BLaER1 (cell line): ENCODE data around the gene XPNPEP2.

Experiments used
- H3K27ac ChIP-seq: shearing (Covaris generic); formaldehyde crosslinking; 2 replicates; pipeline ENCODE4 v1.8.1; 2022
- H3K27me3 ChIP-seq: shearing (Covaris generic); formaldehyde crosslinking; 2 replicates; pipeline ENCODE4 v1.8.1; 2022
- H3K36me3 ChIP-seq: shearing (Covaris generic); formaldehyde crosslinking; 2 replicates; pipeline ENCODE4 v1.8.1; 2022
- H3K4me1 ChIP-seq: shearing (Covaris generic); formaldehyde crosslinking; 2 replicates; pipeline ENCODE4 v1.8.1; 2022
- H3K4me2 ChIP-seq: shearing (Covaris generic); formaldehyde crosslinking; 2 replicates; pipeline ENCODE4 v1.8.1; 2022
- H3K4me3 ChIP-seq: shearing (Covaris generic); formaldehyde crosslinking; 2 replicates; pipeline ENCODE4 v1.8.1; 2022
- H3K9ac ChIP-seq: shearing (Covaris generic); formaldehyde crosslinking; 2 replicates; pipeline ENCODE4 v1.8.1; 2022
- H3K9me3 ChIP-seq: shearing (Covaris generic); formaldehyde crosslinking; 2 replicates; pipeline ENCODE4 v1.8.1; 2022
- H4K20me1 ChIP-seq: shearing (Covaris generic); formaldehyde crosslinking; 2 replicates; pipeline ENCODE4 v1.8.1; 2022
- Cebpa-rat ChIP-seq: shearing (Covaris generic); IDR thresholded peaks from 2 replicates; pipeline ENCODE4 v1.8.1; 2022

Gene XPNPEP2

GRCh38 chrX:129791336-129791735 is 52.6 kb downstream of the XPNPEP2 start:
- peaks cover 22% of the 10 kb centered on the region for H3K4me1 ChIP-seq
- peaks cover 52% of the 10 kb centered on the region for H3K27me3 ChIP-seq
- H3K9me3 ChIP-seq = no peaks in the 10 kb centered on the region
- H3K36me3 ChIP-seq = peaks cover 88% of the 10 kb centered on the region
- no peak for TF ChIP-seq Cebpa-rat
- H3K4me2 ChIP-seq = no peak overlapping the region
- H3K4me3 ChIP-seq = no peak overlapping the region
- no peak overlapping the region for H3K27ac ChIP-seq
- peaks cover 81% of the 10 kb centered on the region for H4K20me1 ChIP-seq
- H3K9ac ChIP-seq = no peak overlapping the region

- Histone ChIP-seq H3K27ac (no peak overlapping the region), H4K20me1 (peaks cover 81% of the 10 kb centered on the region), H3K4me3 (no peak overlapping the region), H3K36me3 (peaks cover 88% of the 10 kb centered on the region), H3K4me2 (no peak overlapping the region), H3K9me3 (no peaks in the 10 kb centered on the region), H3K4me1 (peaks cover 15% of the 10 kb centered on the region), H3K9ac (no peak overlapping the region), H3K27me3 (peaks cover 55% of the 10 kb centered on the region)
- no peak for TF ChIP-seq Cebpa-rat
Measured at GRCh38 chrX:129791961-129792570, 53.3 kb downstream of the XPNPEP2 start.

GRCh38 chrX:129792586-129793291 is 54.0 kb downstream of the XPNPEP2 start:
- TF ChIP-seq Cebpa-rat = no peak
- Histone ChIP-seq H4K20me1 (peaks cover 81% of the 10 kb centered on the region), H3K9ac (no peak overlapping the region), H3K36me3 (peaks cover 87% of the 10 kb centered on the region), H3K27me3 (peaks cover 57% of the 10 kb centered on the region), H3K4me2 (no peak overlapping the region), H3K27ac (no peak overlapping the region), H3K9me3 (no peaks in the 10 kb centered on the region), H3K4me1 (peaks cover 8% of the 10 kb centered on the region), H3K4me3 (no peak overlapping the region)

GRCh38 chrX:129793604-129794191 is 54.9 kb downstream of the XPNPEP2 start:
- Histone ChIP-seq H3K27me3 (peaks cover 66% of the 10 kb centered on the region), H4K20me1 (peaks cover 86% of the 10 kb centered on the region), H3K4me3 (no peak overlapping the region), H3K4me1 (peaks cover 1% of the 10 kb centered on the region; the same call in 1 of the 2 replicates), H3K9ac (no peak overlapping the region), H3K27ac (no peak overlapping the region), H3K9me3 (no peaks in the 10 kb centered on the region), H3K36me3 (peaks cover 89% of the 10 kb centered on the region), H3K4me2 (no peak overlapping the region)
- no peak for TF ChIP-seq Cebpa-rat

GRCh38 chrX:129795584-129795983 is 56.8 kb downstream of the XPNPEP2 start:
- peaks cover 71% of the 10 kb centered on the region for H4K20me1 ChIP-seq
- no peak for TF ChIP-seq Cebpa-rat
- H3K9ac ChIP-seq = no peak overlapping the region
- no peak overlapping the region for H3K4me2 ChIP-seq
- peaks cover 77% of the 10 kb centered on the region for H3K36me3 ChIP-seq
- H3K4me3 ChIP-seq = no peak overlapping the region
- H3K27ac ChIP-seq = no peak overlapping the region
- peaks cover 73% of the 10 kb centered on the region for H3K27me3 ChIP-seq
- H3K4me1 ChIP-seq = no peaks in the 10 kb centered on the region; the same call in 1 of the 2 replicates
- no peaks in the 10 kb centered on the region for H3K9me3 ChIP-seq

- Histone ChIP-seq H3K27me3 (peaks cover 61% of the 10 kb centered on the region), H3K9ac (no peak overlapping the region), H3K4me2 (no peak overlapping the region), H3K27ac (no peak overlapping the region), H3K4me3 (no peak overlapping the region), H4K20me1 (peaks cover 53% of the 10 kb centered on the region), H3K9me3 (no peaks in the 10 kb centered on the region), H3K36me3 (peaks cover 59% of the 10 kb centered on the region), H3K4me1 (no peaks in the 10 kb centered on the region; the same call in 1 of the 2 replicates)
- no peak for TF ChIP-seq Cebpa-rat
Measured at GRCh38 chrX:129797251-129797906, 58.6 kb downstream of the XPNPEP2 start.

GRCh38 chrX:129798456-129798855 is 59.7 kb downstream of the XPNPEP2 start:
- no peak for TF ChIP-seq Cebpa-rat
- peaks cover 49% of the 10 kb centered on the region for H3K36me3 ChIP-seq
- H3K27ac ChIP-seq = no peak overlapping the region
- no peaks in the 10 kb centered on the region; the same call in 1 of the 2 replicates for H3K4me1 ChIP-seq
- H3K4me3 ChIP-seq = no peak overlapping the region
- H4K20me1 ChIP-seq = peaks cover 42% of the 10 kb centered on the region
- no peaks in the 10 kb centered on the region for H3K9me3 ChIP-seq
- H3K9ac ChIP-seq = no peak overlapping the region
- no peak overlapping the region for H3K4me2 ChIP-seq
- peaks cover 66% of the 10 kb centered on the region for H3K27me3 ChIP-seq

- Histone ChIP-seq H3K36me3 (peaks cover 44% of the 10 kb centered on the region), H3K27me3 (peaks cover 67% of the 10 kb centered on the region), H3K9me3 (no peaks in the 10 kb centered on the region), H3K27ac (no peak overlapping the region), H3K4me2 (no peak overlapping the region), H3K9ac (no peak overlapping the region), H3K4me3 (no peak overlapping the region), H4K20me1 (peaks cover 38% of the 10 kb centered on the region), H3K4me1 (no peaks in the 10 kb centered on the region; the same call in 1 of the 2 replicates)
- TF ChIP-seq Cebpa-rat = no peak
Measured at GRCh38 chrX:129798888-129799287, 60.1 kb downstream of the XPNPEP2 start.

- no peak overlapping the region for H3K27ac ChIP-seq
- no peak overlapping the region for H3K4me3 ChIP-seq
- H3K36me3 ChIP-seq = peaks cover 37% of the 10 kb centered on the region
- no peak overlapping the region for H3K9ac ChIP-seq
- TF ChIP-seq Cebpa-rat = no peak
- no peak overlapping the region for H3K4me2 ChIP-seq
- H3K9me3 ChIP-seq = no peaks in the 10 kb centered on the region
- H4K20me1 ChIP-seq = peaks cover 29% of the 10 kb centered on the region
- peaks cover 68% of the 10 kb centered on the region for H3K27me3 ChIP-seq
- no peaks in the 10 kb centered on the region; the same call in 1 of the 2 replicates for H3K4me1 ChIP-seq
Measured at GRCh38 chrX:129800186-129800585, 61.4 kb downstream of the XPNPEP2 start.
